ENCODE results near the gene ELMO1.

The ELMO1 gene

DNA sequence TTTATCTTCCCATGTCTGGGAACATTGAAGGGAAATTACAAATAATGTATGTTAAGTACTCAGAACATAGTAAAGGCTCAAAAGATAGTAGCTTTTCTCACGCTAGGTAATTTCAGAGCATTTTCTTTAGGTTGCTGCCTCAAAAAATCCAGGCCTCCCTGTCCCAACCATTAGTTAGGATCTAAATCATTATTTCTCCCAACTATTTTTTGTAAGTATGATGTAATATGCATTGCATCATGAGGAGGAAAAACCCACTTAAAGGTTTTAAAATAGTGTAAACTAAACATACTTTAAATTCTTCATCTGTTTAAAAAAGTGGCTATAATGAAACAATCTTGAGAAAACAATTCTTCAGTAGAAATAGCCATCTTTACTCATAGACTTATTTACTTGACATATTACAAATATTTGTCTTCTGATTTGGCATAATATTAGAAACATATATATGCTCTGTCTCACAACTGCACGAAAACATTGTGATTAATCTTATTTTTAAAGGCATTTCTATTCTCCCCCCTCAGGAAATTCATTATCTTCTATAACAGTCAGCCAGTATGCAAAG, 329.3 kb downstream of the ELMO1 start:
- no peak for DNase-seq (ENCODE audit: low spot score)

- no peak for DNase-seq (ENCODE audit: low spot score)
These were observed 330.7 kb downstream of the ELMO1 start for GRCh38 chr7:37118004-37118403.

DNA sequence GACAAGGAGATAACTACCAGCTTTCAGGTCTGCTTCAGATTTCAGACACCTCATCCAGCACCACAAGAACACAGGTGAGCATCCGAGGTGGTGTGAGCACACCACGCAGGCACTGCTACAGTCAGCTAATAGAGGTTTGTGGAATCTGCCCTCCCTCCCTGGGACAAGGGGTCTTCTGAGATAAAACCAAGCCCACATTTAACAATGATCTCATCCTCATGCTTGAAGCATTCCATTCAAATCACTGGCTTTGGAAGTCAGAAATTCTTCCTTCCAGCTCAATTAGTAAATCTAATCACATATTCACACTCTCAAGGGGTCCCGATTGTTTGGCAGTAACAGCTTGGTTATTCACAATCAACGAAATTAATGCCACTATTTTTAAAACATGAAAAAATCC, 331.4 kb downstream of the ELMO1 start:
- no peak for DNase-seq (ENCODE audit: low spot score)

DNA sequence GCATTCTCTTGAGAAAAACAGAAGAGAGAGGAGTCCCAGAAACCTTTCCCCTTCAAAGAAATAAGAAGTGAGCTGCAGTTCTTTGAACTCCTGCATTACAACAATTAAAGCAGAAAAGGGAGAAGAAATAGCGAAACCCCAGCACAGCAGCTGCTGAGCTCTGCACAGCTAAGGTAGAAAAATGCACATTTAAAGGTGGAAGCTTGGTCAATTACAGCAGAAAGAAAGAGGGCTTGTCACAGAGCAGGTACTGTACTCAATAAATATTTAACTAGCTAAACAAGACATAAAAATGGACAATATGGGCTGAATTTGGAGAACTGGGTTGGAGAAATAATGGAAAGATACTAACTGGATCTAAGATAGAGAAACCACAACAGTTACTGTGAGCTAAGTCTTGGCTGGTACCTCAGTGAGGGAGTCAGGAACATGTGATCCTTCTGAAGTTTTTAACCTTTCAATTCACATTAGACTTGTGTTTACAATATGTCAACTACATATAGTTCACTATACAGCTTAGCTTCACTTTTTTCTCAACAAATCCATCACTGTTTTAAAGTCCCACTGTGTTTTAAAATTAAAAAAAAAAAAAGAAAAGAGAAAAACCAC, 332.5 kb downstream of the ELMO1 start:
- no peak for DNase-seq (ENCODE audit: low spot score)

GRCh38 chr7:37113661-37114355, 334.9 kb downstream of the ELMO1 start:
- DNase-seq (ENCODE audit: low spot score), result no peak

DNA sequence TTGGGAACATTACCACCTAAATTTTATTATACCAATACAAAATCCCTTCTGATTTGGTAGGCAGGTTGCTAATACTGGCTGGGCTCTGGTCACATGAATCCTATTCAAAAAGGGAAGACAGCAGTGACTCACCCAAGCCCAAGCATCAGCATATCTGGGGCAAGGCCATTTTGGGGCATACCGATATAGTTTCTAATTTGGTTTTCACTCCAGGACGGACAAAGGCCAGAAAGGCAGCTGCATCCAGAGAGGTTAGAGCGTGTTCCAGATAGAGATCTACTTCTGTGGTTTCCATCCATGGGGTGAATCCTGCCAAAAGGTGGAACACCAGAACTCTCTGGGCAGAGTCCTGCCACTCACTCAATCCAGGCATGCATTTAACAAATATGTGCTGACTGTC, 335.8 kb downstream of the ELMO1 start:
- DNase-seq (ENCODE audit: low spot score), result no peak

DNA sequence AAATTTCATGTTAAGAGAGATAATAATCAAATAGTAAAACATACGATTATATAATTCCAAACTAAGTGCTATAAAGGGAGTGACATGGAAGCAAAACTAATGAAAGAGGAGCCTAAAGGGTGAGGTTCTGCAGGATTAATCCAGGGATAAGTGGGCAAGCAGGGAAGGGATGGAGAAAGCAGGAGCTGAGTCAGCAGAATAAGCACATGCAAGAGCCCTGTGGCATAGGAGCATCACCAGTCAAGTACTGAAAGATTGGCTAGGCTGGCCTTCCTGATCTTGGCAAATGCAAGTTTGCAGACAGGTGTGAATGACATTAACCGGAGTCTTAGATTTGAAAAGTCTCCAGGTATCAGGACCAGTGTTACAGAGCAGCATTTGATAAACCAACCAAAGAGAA, 336.4 kb downstream of the ELMO1 start:
- DNase-seq (ENCODE audit: low spot score), result no peak

GRCh38 chr7:37111459-37111858, 337.2 kb downstream of the ELMO1 start:
- DNase-seq (ENCODE audit: low spot score), result no peak

DNA sequence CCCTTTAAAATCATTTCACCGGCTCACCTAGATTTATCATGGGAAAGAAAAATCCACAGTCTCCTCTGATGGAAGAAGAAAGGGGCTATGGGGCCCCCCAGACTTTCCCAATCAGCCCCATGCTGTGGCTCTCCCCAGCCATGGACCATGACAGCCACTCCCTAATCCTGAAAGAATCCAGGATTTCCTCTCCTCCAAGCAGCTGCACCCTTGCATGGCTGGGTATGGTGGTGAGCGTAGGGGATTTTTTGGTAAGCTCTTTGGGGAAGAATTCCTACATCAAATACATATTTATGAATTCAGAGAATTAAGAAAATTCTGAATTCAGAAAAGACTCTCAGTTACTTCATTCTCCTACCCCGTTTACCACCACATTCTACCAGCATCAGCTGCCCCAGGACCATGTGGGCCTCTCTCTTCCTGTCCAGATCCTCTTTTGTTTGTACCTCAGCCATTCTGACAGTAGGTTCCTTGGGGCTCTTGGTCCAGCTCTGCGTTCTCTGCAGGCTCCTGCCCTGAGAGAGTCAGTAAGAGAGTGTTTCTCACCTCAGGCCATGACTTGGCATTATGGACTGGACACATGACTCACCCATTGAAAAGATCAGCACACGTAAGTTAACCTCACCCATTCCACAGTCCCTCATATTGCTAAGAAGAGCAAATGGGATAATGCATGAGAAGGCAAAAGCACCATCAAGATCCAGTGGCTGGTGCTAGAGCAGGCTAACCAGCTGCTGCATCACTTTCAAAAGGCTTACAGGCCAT, 337.8 kb downstream of the ELMO1 start:
- no peak for DNase-seq (ENCODE audit: low spot score)

DNA sequence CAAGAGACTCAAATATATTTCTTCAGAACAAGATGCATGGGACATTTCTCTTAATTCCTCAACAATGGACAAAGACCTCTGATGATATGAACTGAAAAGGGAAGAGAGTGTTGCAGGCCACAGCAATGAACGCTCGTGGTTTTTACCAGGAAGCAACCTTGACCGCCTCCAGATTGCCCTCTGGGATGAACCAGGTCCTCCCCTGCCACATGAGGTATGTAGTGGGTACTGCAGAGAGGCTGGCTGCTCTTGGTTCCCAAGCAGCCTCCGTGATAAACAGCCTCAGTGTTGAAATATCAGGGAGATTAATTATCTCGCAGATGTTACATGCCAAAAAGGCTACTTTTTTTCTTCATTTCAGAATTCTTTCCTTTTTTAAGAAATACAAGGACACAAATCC, 338.8 kb downstream of the ELMO1 start:
- no peak for DNase-seq (ENCODE audit: low spot score)

DNA sequence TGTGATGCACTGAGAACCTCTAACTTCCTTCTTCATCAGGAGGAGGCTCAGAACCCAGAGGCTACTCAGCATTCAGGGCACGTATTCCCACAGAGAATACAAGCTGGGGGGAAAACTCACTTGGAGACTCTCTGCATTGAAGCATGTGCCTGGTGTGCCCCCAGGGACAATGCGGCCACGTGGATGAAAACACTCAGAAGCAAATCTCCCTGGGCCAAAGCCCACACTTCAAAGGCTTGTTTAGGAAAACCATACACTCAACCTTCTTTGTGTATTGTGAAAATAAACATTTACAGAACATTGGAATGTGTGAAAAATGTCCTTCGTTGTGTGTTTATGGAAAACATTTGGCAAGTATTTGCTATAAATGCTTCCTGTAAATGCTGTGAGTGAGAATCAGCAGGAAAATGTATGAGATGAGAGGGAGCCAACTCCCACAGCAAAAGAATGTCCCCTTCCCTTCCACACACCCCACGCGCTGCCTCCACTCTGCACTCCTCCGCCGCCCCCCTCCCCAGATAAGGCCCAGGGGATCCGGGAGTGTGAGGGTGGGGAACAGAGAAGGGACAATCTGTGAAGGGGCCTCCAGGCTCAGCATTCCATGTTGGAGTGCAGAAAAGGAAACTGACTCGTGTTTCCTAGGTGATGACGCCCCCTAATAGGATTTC, 339.5 kb downstream of the ELMO1 start:
- DNase-seq (ENCODE audit: low spot score), result no peak

DNA sequence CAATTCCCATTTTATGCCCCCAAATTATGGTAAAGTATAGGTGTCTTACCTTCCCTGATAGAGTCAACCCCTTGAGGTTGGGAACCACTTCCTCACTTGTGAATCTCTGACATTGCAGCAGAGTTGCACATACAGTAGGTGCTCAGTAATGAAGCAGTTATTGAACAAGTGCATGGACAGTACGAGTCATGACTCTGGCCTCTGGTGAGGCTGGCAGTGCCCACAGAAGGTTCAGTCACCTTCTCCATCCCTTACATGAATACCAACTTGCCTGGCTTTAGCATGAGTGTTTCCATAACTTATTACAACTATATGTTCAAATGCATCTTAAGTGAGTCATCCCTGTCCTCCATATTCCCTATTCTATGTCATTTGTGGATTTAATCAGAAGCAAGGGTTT, 340.0 kb downstream of the ELMO1 start:
- no peak for DNase-seq (ENCODE audit: low spot score)

DNA sequence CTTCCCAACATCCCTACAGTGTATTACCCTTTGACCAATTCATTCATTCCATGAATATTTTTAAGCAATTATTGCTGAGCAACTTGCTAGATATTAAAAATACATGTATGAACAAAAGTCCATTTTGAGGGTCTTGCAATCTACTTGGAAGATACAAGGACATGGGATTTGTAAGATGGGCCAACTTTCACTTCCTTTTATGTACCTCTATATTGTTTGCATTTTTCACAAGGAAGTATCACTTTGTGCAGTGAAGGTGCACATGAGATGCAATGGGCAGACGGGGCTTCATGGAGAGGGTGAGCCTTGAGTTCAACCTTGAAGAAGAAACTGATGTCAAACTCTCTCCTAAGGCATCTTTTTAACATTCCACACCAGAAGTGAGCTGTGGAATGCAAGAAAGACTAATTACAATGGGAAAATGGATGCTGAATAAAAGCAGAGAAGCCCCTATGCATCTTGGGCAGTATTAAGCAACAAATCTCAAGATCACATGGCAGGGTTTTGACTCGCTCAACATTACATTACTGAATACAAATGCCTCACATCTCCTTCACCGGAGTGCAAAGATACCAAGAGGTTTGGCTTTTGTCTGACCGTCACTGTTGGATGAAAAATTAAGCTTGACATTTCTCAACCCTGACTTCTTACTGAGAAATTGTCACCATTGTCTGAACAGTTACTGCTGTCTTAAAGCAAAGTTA, 341.5 kb downstream of the ELMO1 start:
- no peak for DNase-seq (ENCODE audit: low spot score)

GRCh38 chr7:37105762-37106161, 342.9 kb downstream of the ELMO1 start:
- no peak for DNase-seq (ENCODE audit: low spot score)

DNA sequence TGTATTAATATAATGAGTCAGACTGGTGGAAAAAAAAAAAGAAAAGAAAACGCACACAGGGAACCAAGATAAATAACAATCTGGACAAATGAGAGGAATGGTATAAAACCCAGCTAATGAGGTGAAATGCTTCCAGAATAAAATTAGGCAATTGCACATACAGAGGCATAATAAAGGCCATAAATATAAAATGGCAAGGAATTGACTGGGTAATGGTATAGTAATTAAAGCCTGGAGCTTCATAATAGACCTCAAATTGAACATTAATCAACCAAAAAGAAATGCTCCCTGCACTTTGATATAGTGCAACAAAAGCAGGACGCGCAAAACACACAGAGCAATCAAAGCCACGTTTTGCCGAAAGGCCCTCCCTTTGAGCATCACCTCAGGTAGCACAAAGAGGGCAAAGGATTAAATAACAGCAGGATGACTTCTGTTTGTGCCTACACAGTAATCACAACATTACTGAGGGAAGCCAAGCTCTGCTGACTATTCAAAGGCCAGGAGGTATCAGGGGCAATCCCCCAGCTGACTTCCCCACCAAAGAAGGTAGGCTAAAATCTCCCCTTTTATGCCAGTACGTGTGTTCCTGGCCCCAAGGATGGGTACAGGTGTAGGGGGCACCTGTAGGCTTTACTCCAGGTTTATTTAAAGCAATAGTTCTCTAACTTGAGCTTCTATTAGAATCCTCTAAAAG, 343.7 kb downstream of the ELMO1 start:
- DNase-seq (ENCODE audit: low spot score), result no peak

DNA sequence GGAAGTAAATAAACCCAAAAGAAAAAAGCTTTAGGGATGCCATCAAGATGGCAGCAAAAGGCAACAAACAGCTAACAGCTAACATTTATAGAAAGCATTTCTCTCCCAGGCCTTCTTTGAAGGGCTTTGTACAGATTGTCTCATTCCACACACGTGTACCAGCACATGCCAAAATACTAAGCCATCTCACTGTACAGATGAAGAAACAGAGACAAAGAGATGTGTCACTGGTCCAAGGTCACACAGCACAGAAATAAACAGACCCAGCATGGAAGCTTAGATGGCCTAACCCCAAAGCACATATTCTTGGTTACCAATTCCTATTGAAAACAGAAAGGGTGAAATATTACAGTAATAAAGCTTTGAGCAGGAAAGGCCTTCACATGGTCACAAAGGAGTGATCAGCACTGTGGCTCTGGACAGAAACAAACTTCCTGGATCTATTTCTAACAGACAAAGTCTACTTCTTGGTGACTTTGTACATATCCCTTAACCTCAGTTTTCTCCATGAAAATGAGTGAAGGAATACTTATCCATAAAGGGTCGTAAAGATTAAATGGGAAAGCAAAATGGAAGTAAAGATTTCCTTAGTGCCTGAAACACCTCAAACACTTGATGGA, 346.0 kb downstream of the ELMO1 start:
- no peak for DNase-seq (ENCODE audit: low spot score)

- no peak for DNase-seq (ENCODE audit: low spot score)
These were observed 347.8 kb downstream of the ELMO1 start for GRCh38 chr7:37100735-37101331.

- DNase-seq (ENCODE audit: low spot score), result no peak
These were observed 349.9 kb downstream of the ELMO1 start for GRCh38 chr7:37098762-37099161.

GRCh38 chr7:37097983-37098382, 350.7 kb downstream of the ELMO1 start:
- DNase-seq (ENCODE audit: low spot score), result no peak

- no peak for DNase-seq (ENCODE audit: low spot score)
These were observed 351.4 kb downstream of the ELMO1 start for GRCh38 chr7:37097276-37097675.

Measured in HuH-7.5 (cell line).